GM23338 (cell line): Measurements from ENCODE around the gene PSMB8. TPM values are rescaled to one million over a fixed set of nuclear protein-coding genes. Genes with fewer than 3 reads are reported as not detected.

ENCODE experiments used
- ATAC-seq: fragments of 200-7000 bp; cut with Tn5 transposase; 3 replicates; pipeline ENCODE4 v1.9.1; 2020
- DNase-seq: peaks from one replicate; pipeline ENCODE4 v3.0.0-alpha.2; 2015; ENCODE audit warnings: low spot score
- H2AFZ ChIP-seq: fragments of 200-600 bp; sonication (generic); 2 replicates; pipeline ENCODE4 v1.8.0; 2016; ENCODE audit warnings: antibody characterized with exemption, mild to moderate bottlenecking, moderate library complexity
- H3F3A ChIP-seq: fragments of 200-600 bp; sonication (generic); replicated peaks from 2 replicates; pipeline ENCODE4 v1.8.0; 2017; ENCODE audit warnings: antibody characterized with exemption, mixed run types, low read depth
- H3K27ac ChIP-seq: fragments of 200-600 bp; sonication (generic); 2 replicates; pipeline ENCODE4 v1.6.1; 2016; ENCODE audit warnings: low read depth
- H3K27me3 ChIP-seq: fragments of 200-600 bp; sonication (generic); 2 replicates; pipeline ENCODE4 v1.8.0; 2016; ENCODE audit warnings: mild to moderate bottlenecking, mixed run types, moderate library complexity; ENCODE audit not compliant: insufficient read depth
- H3K36me3 ChIP-seq: fragments of 200-600 bp; sonication (generic); 2 replicates; pipeline ENCODE4 v1.8.0; 2016; ENCODE audit warnings: mild to moderate bottlenecking; ENCODE audit not compliant: insufficient read depth
- H3K4me1 ChIP-seq: fragments of 200-600 bp; sonication (generic); 2 replicates; pipeline ENCODE4 v1.8.0; 2016; ENCODE audit warnings: mild to moderate bottlenecking, moderate library complexity; ENCODE audit not compliant: insufficient read depth
- H3K4me2 ChIP-seq: fragments of 200-600 bp; sonication (generic); 2 replicates; pipeline ENCODE4 v1.7.1; 2017; ENCODE audit warnings: mixed run types
- H3K4me3 ChIP-seq: fragments of 200-600 bp; sonication (generic); 2 replicates; pipeline ENCODE4 v1.6.1; 2016; ENCODE audit warnings: mixed run types
- H3K79me2 ChIP-seq: fragments of 200-600 bp; sonication (generic); replicated peaks from 2 replicates; pipeline ENCODE4 v1.8.0; 2017; ENCODE audit warnings: mild to moderate bottlenecking; ENCODE audit not compliant: insufficient read depth
- H3K9me2 ChIP-seq: fragments of 200-600 bp; sonication (generic); 2 replicates; pipeline ENCODE4 v1.8.0; 2017; ENCODE audit not compliant: insufficient read depth
- H4K20me1 ChIP-seq: fragments of 200-600 bp; sonication (generic); replicated peaks from 2 replicates; pipeline ENCODE4 v1.8.0; 2017; ENCODE audit warnings: mild to moderate bottlenecking; ENCODE audit not compliant: insufficient read depth
- H3K27ac Mint-ChIP-seq: 2 replicates; pipeline ENCODE4 v1.8.0; 2020; ENCODE audit warnings: inconsistent platforms, mild to moderate bottlenecking, moderate library complexity, mixed read lengths
- H3K27me3 Mint-ChIP-seq: 3 replicates; pipeline ENCODE4 v1.8.0; 2022; ENCODE audit warnings: low read depth, mild to moderate bottlenecking, moderate library complexity, mixed read lengths, inconsistent platforms; ENCODE audit not compliant: insufficient read depth, poor library complexity
- H3K36me3 Mint-ChIP-seq: 3 replicates; pipeline ENCODE4 v1.8.0; 2021; ENCODE audit warnings: low read depth, mild to moderate bottlenecking, inconsistent platforms, moderate library complexity, mixed read lengths
- H3K4me1 Mint-ChIP-seq: 3 replicates; pipeline ENCODE4 v1.8.0; 2020; ENCODE audit warnings: mild to moderate bottlenecking, inconsistent platforms, mixed read lengths
- H3K4me3 Mint-ChIP-seq: 3 replicates; pipeline ENCODE4 v1.8.0; 2021; ENCODE audit warnings: moderate library complexity, mild to moderate bottlenecking, inconsistent platforms, mixed read lengths
- H3K9me3 Mint-ChIP-seq: 3 replicates; pipeline ENCODE4 v1.8.0; 2020; ENCODE audit warnings: moderate library complexity, mild to moderate bottlenecking, inconsistent platforms, mixed read lengths
- EZH2 ChIP-seq: fragments of 200-600 bp; sonication (generic); IDR thresholded peaks from one replicate; pipeline ENCODE4 v1.8.0; 2017; ENCODE audit warnings: antibody characterized with exemption, mild to moderate bottlenecking, low read depth; ENCODE audit not compliant: unreplicated experiment
- EZH2phosphoT487 ChIP-seq: fragments of 200-600 bp; sonication (generic); IDR thresholded peaks from one replicate; pipeline ENCODE4 v1.8.1; 2018; ENCODE audit warnings: antibody characterized with exemption; ENCODE audit not compliant: unreplicated experiment
- JUNB ChIP-seq: IDR thresholded peaks from one replicate; pipeline ENCODE4 v1.6.1; 2016; ENCODE audit warnings: antibody characterized with exemption; ENCODE audit not compliant: unreplicated experiment
- NANOG ChIP-seq: IDR thresholded peaks from 2 replicates; pipeline ENCODE4 v1.6.1; 2016; ENCODE audit warnings: antibody characterized with exemption, borderline replicate concordance
- STAT1 ChIP-seq: IDR thresholded peaks from one replicate; pipeline ENCODE4 v1.6.1; 2016; ENCODE audit warnings: antibody characterized with exemption; ENCODE audit not compliant: unreplicated experiment
- polyA plus RNA-seq: library from polyadenylated mRNA; unstranded; fragments of >200 nt; fragmentation: Nextera tagmentation; extraction: Ambion mirVana; gene quantifications from 2 replicates; pipeline ENCODE4 v1.2.1, GENCODE V29; 2016
- total RNA-seq: library from RNA; depleted of rRNA; stranded (reverse); fragments of >200 nt; shearing (Covaris generic); gene quantifications from 2 replicates; pipeline ENCODE4 v1.2.3, GENCODE V29; 2014
- TF ChIP-seq, protein P1 (sequence below), 2 experiments: fragments of 200-600 bp in 1 of 2; sonication (generic) in 1 of 2; conservative IDR thresholded peaks; 2 replicates each; pipeline versions ENCODE4 v1.5.1 to v1.6.1; 2016 to 2017; ENCODE audit warnings: antibody characterized with exemption in 2 of 2, low read depth in 2 of 2, mild to moderate bottlenecking in 2 of 2, moderate library complexity in 1 of 2
- TF ChIP-seq, protein P2 (sequence below): IDR thresholded peaks from 2 replicates; pipeline ENCODE4 v1.6.1; 2016; ENCODE audit warnings: antibody characterized with exemption

PSMB8 gene
- total and polyA plus RNA-seq, 2 experiments from 2014 or later: 16.5 to 27.6 TPM

DNA sequence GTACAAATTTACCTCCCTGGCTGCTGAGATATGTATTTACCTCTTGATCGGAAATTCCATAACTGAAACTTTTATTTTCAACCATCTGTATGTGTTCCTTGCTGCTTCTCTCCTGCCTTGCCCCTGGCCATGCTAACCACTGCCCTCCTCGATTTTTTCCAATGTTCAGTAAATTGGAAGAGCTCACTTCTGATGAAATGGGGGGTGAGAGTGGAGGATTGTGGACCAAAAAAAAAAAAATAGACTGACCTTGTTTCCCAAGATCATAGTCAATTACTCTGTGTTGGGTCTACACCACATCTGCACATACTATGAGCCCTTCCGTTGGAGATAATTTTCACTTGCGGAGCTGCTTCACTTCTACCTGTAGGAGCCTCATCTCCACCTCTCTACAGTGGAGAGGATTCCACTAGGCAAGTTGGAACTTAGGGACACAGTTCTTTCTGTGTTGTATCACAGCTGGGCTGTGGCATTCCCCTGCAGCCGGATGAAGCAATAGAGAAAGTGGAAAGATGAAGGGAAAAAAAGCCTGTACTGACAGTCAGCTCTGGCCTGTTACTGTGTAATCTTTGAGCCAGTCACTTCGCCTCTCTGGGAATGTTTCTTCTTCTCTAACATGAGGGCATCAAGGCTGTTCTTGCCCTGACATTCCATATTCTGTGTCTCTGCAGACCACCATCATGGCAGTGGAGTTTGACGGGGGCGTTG is 11.8 kb upstream of the PSMB8 start:
- 0 out of 2 replicates have a peak, but pooled peaks cover 5% of the 10 kb centered on the region for H3F3A ChIP-seq
- H3K27me3 ChIP-seq: peaks cover 47% of the 10 kb centered on the region
- no peaks in the 10 kb centered on the region for H3K79me2 ChIP-seq
- H3K9me3 Mint-ChIP-seq: no peaks in the 10 kb centered on the region; the same call in 2 of the 3 replicates
- DNase-seq (no peak), ATAC-seq (no peak)
- H3K4me2 ChIP-seq: no peak overlapping the region
- no peak for TF ChIP-seq EZH2phosphoT487
- TF ChIP-seq EZH2: no peak
- no peak for TF ChIP-seq STAT1
- TF ChIP-seq, protein P1, sequence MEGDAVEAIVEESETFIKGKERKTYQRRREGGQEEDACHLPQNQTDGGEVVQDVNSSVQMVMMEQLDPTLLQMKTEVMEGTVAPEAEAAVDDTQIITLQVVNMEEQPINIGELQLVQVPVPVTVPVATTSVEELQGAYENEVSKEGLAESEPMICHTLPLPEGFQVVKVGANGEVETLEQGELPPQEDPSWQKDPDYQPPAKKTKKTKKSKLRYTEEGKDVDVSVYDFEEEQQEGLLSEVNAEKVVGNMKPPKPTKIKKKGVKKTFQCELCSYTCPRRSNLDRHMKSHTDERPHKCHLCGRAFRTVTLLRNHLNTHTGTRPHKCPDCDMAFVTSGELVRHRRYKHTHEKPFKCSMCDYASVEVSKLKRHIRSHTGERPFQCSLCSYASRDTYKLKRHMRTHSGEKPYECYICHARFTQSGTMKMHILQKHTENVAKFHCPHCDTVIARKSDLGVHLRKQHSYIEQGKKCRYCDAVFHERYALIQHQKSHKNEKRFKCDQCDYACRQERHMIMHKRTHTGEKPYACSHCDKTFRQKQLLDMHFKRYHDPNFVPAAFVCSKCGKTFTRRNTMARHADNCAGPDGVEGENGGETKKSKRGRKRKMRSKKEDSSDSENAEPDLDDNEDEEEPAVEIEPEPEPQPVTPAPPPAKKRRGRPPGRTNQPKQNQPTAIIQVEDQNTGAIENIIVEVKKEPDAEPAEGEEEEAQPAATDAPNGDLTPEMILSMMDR (conservative IDR thresholded peaks at IDR 0.05; ENCODE audit: low read depth in 2 of 2): no peak
- TF ChIP-seq NANOG: no peak
- peaks cover 22% of the 10 kb centered on the region for H3K4me1 Mint-ChIP-seq
- no peak overlapping the region for H2AFZ ChIP-seq
- H3K9me2 ChIP-seq: no peaks in the 10 kb centered on the region
- H3K27ac Mint-ChIP-seq: no peak overlapping the region
- H3K36me3 Mint-ChIP-seq: peaks cover under 1% of the 10 kb centered on the region; the same call in 1 of the 3 replicates
- no peaks in the 10 kb centered on the region for H4K20me1 ChIP-seq
- peak overlapping the region; percentile 34; the same call in 1 of the 3 replicates for H3K4me3 Mint-ChIP-seq
- no peak overlapping the region for H3K4me3 ChIP-seq
- no peaks in the 10 kb centered on the region; the same call in 1 of the 2 replicates for H3K36me3 ChIP-seq
- peaks cover 43% of the 10 kb centered on the region for H3K27me3 Mint-ChIP-seq
- peaks cover 12% of the 10 kb centered on the region; the same call in 1 of the 2 replicates for H3K4me1 ChIP-seq
- H3K27ac ChIP-seq: no peak overlapping the region

DNA sequence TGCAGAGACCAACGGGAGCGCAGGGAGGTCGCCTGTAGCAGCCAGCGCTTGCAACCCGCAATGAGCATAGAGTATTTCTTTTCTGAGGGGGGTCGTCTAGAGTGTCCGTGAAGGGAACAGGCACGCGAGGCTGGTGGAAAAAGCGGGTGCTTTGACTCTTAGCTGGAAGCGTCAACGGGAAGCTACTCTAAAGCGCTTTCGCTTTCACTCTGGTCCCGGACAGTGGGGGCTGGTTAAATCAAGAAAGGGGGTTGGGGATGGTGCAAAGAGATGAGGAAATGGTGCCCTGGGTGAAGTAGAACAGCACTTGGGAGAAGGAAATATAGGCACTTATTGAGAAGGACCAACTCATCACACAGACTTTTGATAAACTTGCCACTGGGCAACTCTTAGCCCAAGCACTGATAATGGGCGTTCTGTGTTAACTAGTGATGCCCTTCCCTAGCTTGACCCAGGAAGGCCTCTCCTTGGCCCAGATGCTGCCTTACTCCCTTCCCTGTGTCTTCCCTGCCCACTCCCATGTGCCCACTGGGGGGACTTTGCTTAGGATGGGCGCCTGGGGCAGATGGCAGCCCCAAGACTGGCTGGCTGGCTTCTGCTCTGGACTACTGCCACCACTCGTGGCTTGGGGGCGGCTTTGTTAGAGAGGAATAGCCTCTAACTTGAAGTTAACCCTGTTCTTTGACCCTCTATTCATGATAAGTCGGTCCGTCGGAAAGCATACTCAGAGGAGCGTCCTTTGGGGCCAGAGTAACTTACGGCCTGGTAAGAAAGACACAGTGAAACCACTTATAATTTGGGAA is 10.7 kb upstream of the PSMB8 start:
- Histone ChIP-seq H3K79me2 (no peaks in the 10 kb centered on the region), H3K27me3 (peaks cover 47% of the 10 kb centered on the region), H3K9me2 (no peaks in the 10 kb centered on the region), H3K27ac (no peak overlapping the region), H3K4me1 (peaks cover 12% of the 10 kb centered on the region; the same call in 1 of the 2 replicates), H3F3A (0 out of 2 replicates have a peak, but pooled peaks cover 5% of the 10 kb centered on the region), H2AFZ (peak overlapping the region; percentile 96), H3K4me3 (peak overlapping the region; percentile 94), H3K4me2 (peak overlapping the region; percentile 98), H3K36me3 (no peaks in the 10 kb centered on the region; the same call in 1 of the 2 replicates), H4K20me1 (no peaks in the 10 kb centered on the region)
- H3K4me1 Mint-ChIP-seq: peaks cover 20% of the 10 kb centered on the region
- no peaks in the 10 kb centered on the region; the same call in 2 of the 3 replicates for H3K9me3 Mint-ChIP-seq
- TF ChIP-seq, protein P2, sequence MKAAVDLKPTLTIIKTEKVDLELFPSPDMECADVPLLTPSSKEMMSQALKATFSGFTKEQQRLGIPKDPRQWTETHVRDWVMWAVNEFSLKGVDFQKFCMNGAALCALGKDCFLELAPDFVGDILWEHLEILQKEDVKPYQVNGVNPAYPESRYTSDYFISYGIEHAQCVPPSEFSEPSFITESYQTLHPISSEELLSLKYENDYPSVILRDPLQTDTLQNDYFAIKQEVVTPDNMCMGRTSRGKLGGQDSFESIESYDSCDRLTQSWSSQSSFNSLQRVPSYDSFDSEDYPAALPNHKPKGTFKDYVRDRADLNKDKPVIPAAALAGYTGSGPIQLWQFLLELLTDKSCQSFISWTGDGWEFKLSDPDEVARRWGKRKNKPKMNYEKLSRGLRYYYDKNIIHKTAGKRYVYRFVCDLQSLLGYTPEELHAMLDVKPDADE: no peak
- TF ChIP-seq, protein P1 (conservative IDR thresholded peaks at IDR 0.05; ENCODE audit: low read depth in 2 of 2): no peak
- TF ChIP-seq NANOG: no peak
- no peak for TF ChIP-seq JUNB
- DNase-seq: peak; percentile 30
- peak; percentile 1; the same call in 2 of the 3 replicates for ATAC-seq
- peaks cover 8% of the 10 kb centered on the region; the same call in 1 of the 3 replicates for H3K36me3 Mint-ChIP-seq
- no peak overlapping the region for H3K27ac Mint-ChIP-seq
- H3K27me3 Mint-ChIP-seq: peaks cover 43% of the 10 kb centered on the region
- peak overlapping the region; percentile 92 for H3K4me3 Mint-ChIP-seq
